Gastrocnemius medialis (tissue), 4 donors: Measurements from ENCODE around the gene PIAS1. TPM values are rescaled to one million over a fixed set of nuclear protein-coding genes. Genes with fewer than 3 reads are reported as not detected.
A peak's percentile ranks its signal among the peaks of the same experiment; 100 is the strongest.

Source experiments
- ATAC-seq, 2 donors: fragments of 150-250 bp; one replicate each; pipeline ENCODE4 v1.9.1; 2016
- DNase-seq, 2 donors: peaks; one replicate each; pipeline ENCODE4 v3.0.0-alpha.2; 2019
- H3K27ac ChIP-seq, 4 donors: fragments of 200-600 bp; sonication (generic); 1 replicate in 1 of 4; 2 replicates in 3 of 4; pipeline ENCODE4 v1.5.1; 2016 to 2018; ENCODE audit warnings: mild to moderate bottlenecking in 2 of 4, moderate library complexity in 1 of 4
- H3K27me3 ChIP-seq, 3 donors: fragments of 200-600 bp; sonication (generic) in 2 of 3; 1 replicate in 1 of 3; 2 replicates in 2 of 3; pipeline versions ENCODE4 v1.5.1 to v1.6.0; 2016 to 2019; ENCODE audit warnings: mild to moderate bottlenecking in 1 of 3, moderate library complexity in 1 of 3
- H3K36me3 ChIP-seq, 2 donors: fragments of 200-600 bp; sonication (generic) in 1 of 2; one replicate each; pipeline ENCODE4 v1.5.1; 2017 to 2018
- H3K4me1 ChIP-seq, 2 donors: fragments of 200-600 bp; sonication (generic) in 1 of 2; one replicate each; pipeline ENCODE4 v1.5.1; 2016 to 2017; ENCODE audit warnings: mild to moderate bottlenecking in 2 of 2
- H3K4me3 ChIP-seq, 4 donors: fragments of 200-600 bp; sonication (generic) in 3 of 4; 1 replicate in 1 of 4; 2 replicates in 3 of 4; pipeline ENCODE4 v1.5.1; 2016 to 2019; ENCODE audit warnings: mild to moderate bottlenecking in 2 of 4
- H3K9me3 ChIP-seq, 3 donors: fragments of 200-600 bp; sonication (generic) in 2 of 3; 1 replicate in 1 of 3; 2 replicates in 2 of 3; pipeline ENCODE4 v1.5.1; 2016 to 2019
- CTCF ChIP-seq, 5 experiments: fragments of 450-650 bp in 3 of 5; fragments of 200-600 bp in 2 of 5; sonication (generic) in 2 of 5; IDR thresholded peaks in 4 of 5; conservative IDR thresholded peaks in 1 of 5; 1 replicate in 4 of 5; 2 replicates in 1 of 5; pipeline ENCODE4 v1.5.1; 2016 to 2019; ENCODE audit warnings: antibody characterized with exemption in 5 of 5, mild to moderate bottlenecking in 3 of 5, moderate library complexity in 3 of 5
- POLR2A ChIP-seq, 2 donors: fragments of 450-650 bp; IDR thresholded peaks; one replicate each; pipeline ENCODE4 v1.6.1; 2017; ENCODE audit warnings: antibody characterized with exemption in 2 of 2, mild to moderate bottlenecking in 2 of 2, moderate library complexity in 2 of 2
- in situ Hi-C, 4 donors: fragments of 200-750 bp; cut with MboI; loops; one replicate each; pipeline versions ENCODE4 v1.15.0 to v1.8.0; 2017; ENCODE audit warnings: low sequenced_read_pairs in 4 of 4
- intact Hi-C: fragments of 100-400 bp; cut with DNase I; formaldehyde crosslinking; loops from one replicate; pipeline ENCODE4 v1.15.1; 2023; ENCODE audit warnings: low total_unique reads
- total RNA-seq, 4 donors: library from RNA; depleted of rRNA; stranded (reverse); fragments of >200 nt; gene quantifications; one replicate each; pipeline versions ENCODE4 v1.1.0 to v1.2.3, GENCODE V29; 2016

Gene PIAS1
- total RNA-seq, 4 donors from 2014 or later: 16.4 to 71.9 (median 23.5) TPM

- DNase-seq (no peak), ATAC-seq (no peak)
- Histone ChIP-seq H3K27me3 (no peaks in the 10 kb centered on the region), H3K36me3 (no peaks in the 10 kb centered on the region), H3K4me1 (peaks cover 4 to 12% of the 10 kb centered on the region in 2 donors), H3K4me3 (peak overlapping the region; percentile 65 to 95 (median 80)), H3K9me3 (no peaks in the 10 kb centered on the region), H3K27ac (peak overlapping the region; percentile 83 to 94 (median 88))
- in situ Hi-C loops (no loop called here), intact Hi-C loops (loop anchor here (5.0 kb wide), 1 partner anchor 41 kb away; no protein-coding TSS in a partner anchor)
- TF ChIP-seq CTCF (IDR thresholded peaks at IDR 0.05 in 4 of 5, conservative IDR thresholded peaks at IDR 0.05 in 1 of 5) (no peak), POLR2A (IDR thresholded peaks at IDR 0.05) (no peak)
Observed at GRCh38 chr15:68228143-68228970, 174.2 kb downstream of the PIAS1 start.

DNA sequence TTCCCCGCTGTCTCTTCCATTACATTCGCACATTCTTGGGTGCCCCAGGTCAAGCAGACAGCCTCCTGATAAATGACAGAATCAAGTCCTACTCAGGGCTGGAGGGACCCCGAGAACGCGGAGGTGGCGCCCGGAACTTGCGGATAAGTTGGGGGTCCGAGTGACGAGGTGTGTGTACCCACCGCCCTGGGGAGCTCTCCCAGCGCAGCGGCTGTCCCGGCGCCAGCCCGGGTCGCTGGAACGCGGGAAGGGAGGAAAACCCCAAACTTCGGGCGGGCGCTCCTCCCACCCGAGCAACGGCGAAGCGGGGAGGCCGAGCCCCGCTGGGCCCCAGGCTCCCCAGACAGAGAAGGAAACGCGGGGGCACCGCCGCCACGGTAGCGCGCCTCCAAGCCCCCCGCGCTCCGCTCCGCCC, 174.9 kb downstream of the PIAS1 start:
- peak overlapping the region; percentile 65 to 95 (median 80) for H3K4me3 ChIP-seq
- H3K9me3 ChIP-seq: no peaks in the 10 kb centered on the region
- H3K27me3 ChIP-seq: no peaks in the 10 kb centered on the region
- H3K4me1 ChIP-seq: peaks cover 4 to 12% of the 10 kb centered on the region in 2 donors
- TF ChIP-seq CTCF (IDR thresholded peaks at IDR 0.05 in 4 of 5, conservative IDR thresholded peaks at IDR 0.05 in 1 of 5): no peak
- no peak for TF ChIP-seq POLR2A (IDR thresholded peaks at IDR 0.05)
- DNase-seq (no peak), ATAC-seq (peak; percentile 1)
- H3K36me3 ChIP-seq: no peaks in the 10 kb centered on the region
- intact Hi-C loops (loop anchor here (5.0 kb wide), 1 partner anchor 42 kb away; no protein-coding TSS in a partner anchor), in situ Hi-C loops (no loop called here)
- H3K27ac ChIP-seq: peak overlapping the region; percentile 83 to 94 (median 88)

GRCh38 chr15:68229386-68230156, 175.5 kb downstream of the PIAS1 start, which contains the start of gene CLN6:
CLN6 (minus strand) TSS chr15:68229728; CDS start chr15:68229584, 144 bp downstream.
- Histone ChIP-seq H3K27ac (peak within 1 kb of the TSS; percentile 83 to 94 (median 88)), H3K9me3 (no peaks in the 10 kb centered on the region), H3K4me3 (peak within 1 kb of the TSS; percentile 65 to 95 (median 80)), H3K4me1 (peaks cover 4 to 12% of the 10 kb centered on the region in 2 donors), H3K27me3 (no peaks in the 10 kb centered on the region), H3K36me3 (no peaks in the 10 kb centered on the region)
- DNase-seq (peak; percentile 70 to 74), ATAC-seq (peak; percentile 90 to 93)
- TF ChIP-seq POLR2A (IDR thresholded peaks at IDR 0.05) (peak; percentile 68 to 79), CTCF (IDR thresholded peaks at IDR 0.05 in 4 of 5, conservative IDR thresholded peaks at IDR 0.05 in 1 of 5) (peak in 1 of 5 experiments; percentile 37)
- intact Hi-C loops (loop anchor here (5.0 kb wide), 1 partner anchor 42 kb away; no protein-coding TSS in a partner anchor), in situ Hi-C loops (no loop called here)

- no peaks in the 10 kb centered on the region for H3K9me3 ChIP-seq
- H3K4me3 ChIP-seq: peak overlapping the region; percentile 65 to 95 (median 80)
- H3K4me1 ChIP-seq: peaks cover 4 to 12% of the 10 kb centered on the region in 2 donors
- intact Hi-C loops: no loop called here
- TF ChIP-seq CTCF (IDR thresholded peaks at IDR 0.05 in 4 of 5, conservative IDR thresholded peaks at IDR 0.05 in 1 of 5) (no peak), POLR2A (IDR thresholded peaks at IDR 0.05) (no peak)
- ATAC-seq (peak in 1 of 2 donors; percentile 1), DNase-seq (no peak)
- H3K36me3 ChIP-seq: no peaks in the 10 kb centered on the region
- H3K27ac ChIP-seq: peak overlapping the region; percentile 83 to 94 (median 88)
- no peaks in the 10 kb centered on the region for H3K27me3 ChIP-seq
- in situ Hi-C loops: no loop called here
Observed at GRCh38 chr15:68230157-68231100, 176.3 kb downstream of the PIAS1 start.
